ENCODE measurements around the gene IGF2. TPM values are rescaled to one million over a fixed set of nuclear protein-coding genes. Genes with fewer than 3 reads are reported as not detected.

The IGF2 gene
- total and polyA plus RNA-seq, 10 of the 15 experiments (the other 5 are each of a cell fraction or from before 2014, with no cell fraction given) = 0.41 TPM; not detected in 9

GRCh38 chr11:2133241-2134021 is 5.8 kb downstream of the IGF2 start:
- Histone ChIP-seq H3K4me2 (ENCODE audit: control insufficient read depth, insufficient read depth) (no peak overlapping the region), H3K4me3 (no peak overlapping the region), H4K20me1 (ENCODE audit: control insufficient read depth, insufficient read depth) (no peaks in the 10 kb centered on the region), H3K27me3 (replicated peaks in 1 of 2; ENCODE audit: control insufficient read depth in 2 of 2, insufficient read depth in 2 of 2, low read length in 1 of 2) (peaks cover 2 to 5% of the 10 kb centered on the region in 2 experiments; a peak in 3 of 4 replicates), H3K36me3 (ENCODE audit: control insufficient read depth in 2 of 2, insufficient read depth in 2 of 2, low read length in 1 of 2) (no peaks in the 10 kb centered on the region), H3K9ac (ENCODE audit: control insufficient read depth, insufficient read depth, low read length) (no peak overlapping the region), H3K9me3 (replicated peaks; ENCODE audit: control insufficient read depth, insufficient read depth, low read length) (no peaks in the 10 kb centered on the region), H2AFZ (ENCODE audit: control insufficient read depth, low read depth, low read length) (no peak overlapping the region), H3K27ac (ENCODE audit: control insufficient read depth, insufficient read depth) (no peak overlapping the region), H3K79me2 (ENCODE audit: control insufficient read depth, insufficient read depth, low read length) (no peaks in the 10 kb centered on the region), H3K4me1 (ENCODE audit: control insufficient read depth, insufficient read depth, low read length) (no peaks in the 10 kb centered on the region)
- CTCF ChIA-PET = interaction anchor here (0.5 to 1.2 kb wide), 3 partner anchors 19 to 162 kb away, joined by 3 read pairs; no protein-coding TSS in a partner anchor
- no TSS peak for BruUV-seq (replicated peaks)
- intact Hi-C loops (cut with micrococcal nuclease; ENCODE audit: unreplicated experiment) = no loop called here
- TF ChIP-seq SMAD1 (IDR thresholded peaks at IDR 0.05; ENCODE audit: low read depth, partially characterized antibody) (no peak), SMARCA5 (IDR thresholded peaks at IDR 0.05) (no peak), PAX5 (IDR thresholded peaks at IDR 0.05; ENCODE audit: borderline replicate concordance, low read depth, low read length) (no peak), HCFC1 (IDR thresholded peaks at IDR 0.05; ENCODE audit: low read length) (no peak), IRF5 (IDR thresholded peaks at IDR 0.05; ENCODE audit: borderline replicate concordance) (no peak), POLR2AphosphoS5 (IDR thresholded peaks at IDR 0.05; ENCODE audit: low read length) (no peak), ZNF217 (IDR thresholded peaks at IDR 0.05) (no peak), POLR2A (IDR thresholded peaks at IDR 0.05; ENCODE audit: low read depth, low read length) (no peak), FOXM1 (IDR thresholded peaks at IDR 0.05; ENCODE audit: low read depth, low read length) (no peak), ATF7 (IDR thresholded peaks at IDR 0.05; ENCODE audit: low read depth) (no peak), SIN3A (IDR thresholded peaks at IDR 0.05; ENCODE audit: low read depth, low read length) (no peak), HDAC6 (IDR thresholded peaks at IDR 0.05; ENCODE audit: unreplicated experiment) (no peak), SUPT20H (IDR thresholded peaks at IDR 0.05; ENCODE audit: borderline replicate concordance, control insufficient read depth, low read depth, low read length) (no peak), RUNX3 (IDR thresholded peaks at IDR 0.05; ENCODE audit: low read length) (no peak), CEBPB (IDR thresholded peaks at IDR 0.05; ENCODE audit: borderline replicate concordance in 1 of 2, low read depth in 2 of 2, low read length in 2 of 2) (no peak), EP300 (IDR thresholded peaks at IDR 0.05; ENCODE audit: borderline replicate concordance in 1 of 2, control insufficient read depth in 1 of 2, low read depth in 2 of 2, low read length in 2 of 2) (no peak), CREB1 (IDR thresholded peaks at IDR 0.05; ENCODE audit: low read depth) (no peak)
- TF ChIP-seq, protein P1, sequence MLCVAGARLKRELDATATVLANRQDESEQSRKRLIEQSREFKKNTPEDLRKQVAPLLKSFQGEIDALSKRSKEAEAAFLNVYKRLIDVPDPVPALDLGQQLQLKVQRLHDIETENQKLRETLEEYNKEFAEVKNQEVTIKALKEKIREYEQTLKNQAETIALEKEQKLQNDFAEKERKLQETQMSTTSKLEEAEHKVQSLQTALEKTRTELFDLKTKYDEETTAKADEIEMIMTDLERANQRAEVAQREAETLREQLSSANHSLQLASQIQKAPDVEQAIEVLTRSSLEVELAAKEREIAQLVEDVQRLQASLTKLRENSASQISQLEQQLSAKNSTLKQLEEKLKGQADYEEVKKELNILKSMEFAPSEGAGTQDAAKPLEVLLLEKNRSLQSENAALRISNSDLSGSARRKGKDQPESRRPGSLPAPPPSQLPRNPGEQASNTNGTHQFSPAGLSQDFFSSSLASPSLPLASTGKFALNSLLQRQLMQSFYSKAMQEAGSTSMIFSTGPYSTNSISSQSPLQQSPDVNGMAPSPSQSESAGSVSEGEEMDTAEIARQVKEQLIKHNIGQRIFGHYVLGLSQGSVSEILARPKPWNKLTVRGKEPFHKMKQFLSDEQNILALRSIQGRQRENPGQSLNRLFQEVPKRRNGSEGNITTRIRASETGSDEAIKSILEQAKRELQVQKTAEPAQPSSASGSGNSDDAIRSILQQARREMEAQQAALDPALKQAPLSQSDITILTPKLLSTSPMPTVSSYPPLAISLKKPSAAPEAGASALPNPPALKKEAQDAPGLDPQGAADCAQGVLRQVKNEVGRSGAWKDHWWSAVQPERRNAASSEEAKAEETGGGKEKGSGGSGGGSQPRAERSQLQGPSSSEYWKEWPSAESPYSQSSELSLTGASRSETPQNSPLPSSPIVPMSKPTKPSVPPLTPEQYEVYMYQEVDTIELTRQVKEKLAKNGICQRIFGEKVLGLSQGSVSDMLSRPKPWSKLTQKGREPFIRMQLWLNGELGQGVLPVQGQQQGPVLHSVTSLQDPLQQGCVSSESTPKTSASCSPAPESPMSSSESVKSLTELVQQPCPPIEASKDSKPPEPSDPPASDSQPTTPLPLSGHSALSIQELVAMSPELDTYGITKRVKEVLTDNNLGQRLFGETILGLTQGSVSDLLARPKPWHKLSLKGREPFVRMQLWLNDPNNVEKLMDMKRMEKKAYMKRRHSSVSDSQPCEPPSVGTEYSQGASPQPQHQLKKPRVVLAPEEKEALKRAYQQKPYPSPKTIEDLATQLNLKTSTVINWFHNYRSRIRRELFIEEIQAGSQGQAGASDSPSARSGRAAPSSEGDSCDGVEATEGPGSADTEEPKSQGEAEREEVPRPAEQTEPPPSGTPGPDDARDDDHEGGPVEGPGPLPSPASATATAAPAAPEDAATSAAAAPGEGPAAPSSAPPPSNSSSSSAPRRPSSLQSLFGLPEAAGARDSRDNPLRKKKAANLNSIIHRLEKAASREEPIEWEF (IDR thresholded peaks at IDR 0.05; ENCODE audit: insufficient replicate concordance, low read depth, low read length) = no peak
- ATAC-seq (no peak), DNase-seq (ENCODE audit: low read depth, low spot score) (no peak), FAIRE-seq (no peak)
- WGBS (ENCODE audit: insufficient coverage, insufficient replicate concordance, low lambda C conversion rate, missing lambda C conversion rate) = 27% methylated on average over 31 of the region's 33 CpGs
- POLR2A ChIA-PET = no interaction called here
- SMC1A ChIA-PET (ENCODE audit: uncharacterized antibody, unreplicated experiment) = interaction anchor here (0.8 kb wide), 1 partner anchor 9 kb away, joined by 3 read pairs; no protein-coding TSS in a partner anchor
- in situ Hi-C loops (cut with MboI) = no loop called here
- RAD21 ChIA-PET (ENCODE audit: unreplicated experiment) = no interaction called here

Measured in GM12878 (cell line).